Stimulated activated CD8-positive, alpha-beta memory T cell treated with anti-CD3 and anti-CD28 coated beads, Interleukin-15, amount 100 ng/mL, for 1 hour (primary cell): ENCODE results near the gene PLEKHA6.

Experiments used
- DNase-seq: peaks from one replicate; pipeline ENCODE4 v3.0.0-alpha.2; 2020; ENCODE audit warnings: low read depth

Gene PLEKHA6

DNA sequence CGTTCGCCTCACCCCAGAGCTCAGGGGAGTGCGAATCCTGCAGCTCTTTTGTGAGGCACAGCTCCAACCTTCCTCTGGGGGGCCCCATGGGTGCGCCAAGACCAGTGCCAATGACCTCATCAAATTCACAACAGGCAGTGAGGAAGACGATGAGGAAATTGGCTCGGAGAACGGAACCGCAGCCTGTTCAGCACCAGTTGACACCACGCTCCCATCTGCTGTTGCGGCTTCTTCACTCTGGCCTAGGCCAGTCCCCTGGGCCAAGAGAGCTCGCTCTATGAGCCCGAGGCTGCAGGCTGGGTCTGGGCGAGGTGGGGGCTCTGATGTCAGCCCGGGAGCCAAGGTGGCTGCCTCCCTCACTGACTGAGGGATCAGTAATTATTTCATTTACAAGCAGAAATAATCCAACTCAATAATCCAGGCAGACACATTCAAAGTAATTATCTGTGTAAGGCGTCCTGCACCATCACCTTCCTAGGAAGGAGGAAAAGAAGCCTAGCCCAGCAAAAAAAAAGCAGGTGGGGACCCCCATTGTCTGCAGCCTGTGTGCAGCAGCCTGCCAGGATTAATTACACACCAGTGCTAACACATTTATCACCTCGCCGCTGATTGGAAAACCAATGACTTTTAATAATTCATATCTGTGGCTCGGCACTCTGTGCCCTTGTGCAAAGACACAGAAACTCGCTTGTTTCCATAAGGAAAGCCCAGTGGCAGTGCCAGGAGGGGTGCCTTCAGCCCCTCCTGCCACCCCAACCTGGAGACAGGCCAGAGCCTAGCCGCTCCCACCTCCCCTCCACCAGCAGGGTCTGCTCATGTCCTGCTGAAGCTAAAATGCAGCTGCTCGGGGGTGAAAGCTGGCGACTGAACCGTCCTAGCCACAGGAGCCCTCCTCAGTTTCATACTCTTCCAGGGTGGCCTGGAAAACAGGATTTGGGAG, 1.9 kb downstream of the PLEKHA6 start:
- no peak for DNase-seq

DNA sequence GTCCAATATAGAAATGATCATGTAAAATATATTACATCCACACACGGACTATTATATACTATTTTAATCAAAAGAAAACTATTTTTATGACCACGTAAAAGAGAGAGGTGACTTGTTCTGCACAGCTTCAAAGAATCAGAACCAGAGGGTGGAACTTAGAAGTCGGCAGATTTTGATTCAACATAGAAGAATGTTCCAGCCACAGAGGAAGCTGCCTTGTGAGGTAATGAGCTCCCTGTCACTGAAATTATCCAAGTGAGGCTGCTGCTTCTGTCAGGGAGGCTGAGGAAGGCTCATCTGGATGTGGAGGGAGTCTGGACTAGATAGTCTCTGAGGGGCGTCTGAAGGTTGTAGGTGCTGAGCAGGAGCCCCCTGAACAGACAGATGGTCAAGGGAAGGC, 2.7 kb downstream of the PLEKHA6 start:
- no peak for DNase-seq

DNA sequence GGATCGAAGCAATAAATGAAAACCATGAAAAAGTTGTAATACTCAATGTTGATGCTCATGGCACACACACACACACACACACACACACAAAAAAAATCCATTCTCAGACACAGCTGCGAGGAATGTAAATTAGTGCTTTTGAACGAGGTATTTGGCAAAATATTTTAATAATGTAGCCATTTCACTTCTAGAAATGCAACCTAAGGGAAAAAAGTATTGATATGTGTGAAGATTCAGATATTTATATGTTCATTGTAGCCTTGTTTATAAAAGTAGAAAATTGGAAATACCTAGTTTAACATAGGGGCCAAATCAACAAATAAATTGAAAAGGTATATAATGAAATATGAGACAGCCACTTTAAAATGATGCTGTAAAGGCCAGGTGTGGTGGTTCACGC, 3.8 kb downstream of the PLEKHA6 start:
- no peak for DNase-seq

DNA sequence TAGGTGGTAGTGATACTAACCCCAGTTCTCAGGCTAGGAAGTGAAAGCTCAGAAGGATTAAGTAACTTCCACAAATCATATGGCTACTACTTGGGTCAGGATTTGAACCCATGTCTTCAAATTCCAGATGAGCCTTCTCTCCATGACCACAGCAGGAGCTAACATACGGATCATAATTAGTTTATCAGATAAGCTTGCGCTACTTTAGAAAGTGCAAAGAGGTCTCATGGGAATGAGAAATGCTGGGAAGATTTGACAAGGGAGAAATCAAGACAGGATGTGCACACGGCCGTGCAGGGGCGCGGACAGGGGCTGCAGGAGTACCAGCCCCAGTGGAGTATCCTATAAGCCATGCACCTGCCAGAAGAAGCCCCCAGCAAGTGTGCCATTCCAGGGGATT, 5.2 kb downstream of the PLEKHA6 start:
- DNase-seq, result no peak

DNA sequence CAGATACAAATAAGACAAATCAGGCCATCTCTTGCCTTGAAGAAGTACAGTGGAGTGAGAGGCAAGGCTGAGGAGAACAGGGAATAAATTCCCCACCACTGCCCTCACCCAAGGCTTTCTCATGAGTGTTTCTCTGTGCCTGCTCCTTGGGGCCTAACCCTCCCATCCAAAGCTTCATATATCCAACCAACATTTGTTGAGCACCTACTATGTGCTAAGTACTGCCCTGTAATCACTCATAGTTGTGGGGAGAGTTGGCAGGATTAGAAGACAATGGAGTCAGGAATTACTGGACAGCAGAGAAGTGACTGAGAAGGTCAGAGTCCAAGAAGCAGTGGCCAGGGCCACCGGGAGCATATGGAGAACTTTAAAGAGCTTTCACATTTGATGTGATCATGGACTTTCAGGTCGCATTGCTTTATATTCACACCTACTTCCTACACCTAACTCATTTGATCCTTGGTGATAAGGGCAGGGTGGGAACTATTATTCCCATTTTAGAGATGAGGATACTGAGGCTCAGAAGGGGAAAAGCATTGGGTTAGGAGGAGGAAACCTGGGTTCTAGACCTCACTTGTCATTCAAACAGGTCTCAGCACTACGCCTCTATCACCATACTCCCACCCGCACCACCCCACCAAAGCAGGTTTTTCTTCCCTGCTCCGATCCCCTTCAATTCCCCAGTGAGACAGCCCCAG, 6.4 kb downstream of the PLEKHA6 start:
- no peak for DNase-seq

DNA sequence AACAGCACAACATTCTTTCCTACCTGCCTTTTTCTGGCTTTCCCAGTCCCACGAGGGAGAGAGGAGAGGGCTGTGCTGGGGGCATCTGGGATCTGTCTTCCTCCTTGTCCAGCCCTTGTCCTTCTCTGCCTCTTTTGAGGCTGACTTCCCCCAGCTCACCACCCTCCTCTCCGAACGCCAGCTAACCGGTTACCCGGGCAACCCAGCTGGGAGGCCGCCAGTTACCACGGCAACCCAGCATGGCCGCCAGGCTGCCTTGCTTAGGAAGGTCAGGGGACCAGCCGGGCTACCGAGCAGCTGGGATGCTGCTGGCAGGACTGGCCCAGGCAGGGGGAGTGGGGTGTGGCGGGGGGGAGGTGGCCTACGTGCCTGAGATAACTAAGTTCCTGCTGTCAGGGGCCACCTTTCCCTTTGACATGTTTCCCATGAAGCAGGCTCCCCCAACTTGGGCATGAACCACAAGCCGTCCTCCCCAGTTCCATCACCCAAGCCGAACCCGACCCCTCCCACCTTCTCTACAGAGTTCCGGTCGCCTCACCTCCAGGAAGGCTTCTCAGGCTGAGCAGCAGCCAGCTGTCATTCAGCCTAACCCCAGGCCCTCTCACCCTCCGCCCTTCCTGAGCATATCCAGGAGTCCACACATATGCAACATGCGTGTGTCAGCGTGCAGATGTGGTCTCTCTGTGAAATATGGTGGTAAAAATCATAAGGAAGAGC, 8.7 kb downstream of the PLEKHA6 start:
- DNase-seq, result no peak

DNA sequence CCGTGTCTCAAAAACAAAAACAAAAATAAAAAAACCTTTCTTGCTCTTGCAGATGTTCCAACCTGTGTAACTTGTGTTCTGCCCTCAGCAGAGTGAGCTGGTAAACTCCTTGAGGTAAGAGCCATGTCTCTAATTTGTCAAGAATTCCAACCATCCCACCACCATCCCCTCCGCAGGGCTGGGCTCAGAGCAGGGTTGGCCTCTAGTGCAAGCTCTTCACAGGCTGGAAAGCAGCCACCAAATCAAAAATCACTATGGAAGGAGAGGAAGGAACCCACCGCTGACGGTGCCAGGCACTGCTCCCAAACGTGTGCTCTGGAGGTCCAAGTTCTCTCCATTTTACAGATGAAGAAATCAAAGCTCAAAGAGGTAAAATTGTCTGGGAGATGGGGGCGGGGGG, 9.4 kb downstream of the PLEKHA6 start:
- DNase-seq, result no peak

DNA sequence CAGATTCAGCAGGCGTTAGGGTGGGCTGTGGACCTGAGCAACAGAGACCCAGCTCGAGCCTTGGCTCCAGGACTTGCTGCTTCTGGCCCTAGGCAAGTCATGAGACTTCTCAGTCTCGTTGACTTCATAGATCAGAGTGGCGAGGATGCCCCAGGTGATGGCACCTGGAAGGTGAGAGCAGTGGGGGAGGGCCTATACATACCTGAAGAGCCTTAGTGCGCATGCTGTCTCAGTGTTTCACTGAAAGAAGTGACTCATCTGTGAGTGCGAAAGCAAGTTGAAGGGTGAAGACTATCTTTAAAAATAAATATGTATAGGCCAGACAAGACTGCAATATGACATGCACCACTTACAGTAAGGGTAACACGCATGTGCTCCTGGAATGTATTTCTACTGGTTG, 10.1 kb downstream of the PLEKHA6 start:
- DNase-seq, result no peak

DNA sequence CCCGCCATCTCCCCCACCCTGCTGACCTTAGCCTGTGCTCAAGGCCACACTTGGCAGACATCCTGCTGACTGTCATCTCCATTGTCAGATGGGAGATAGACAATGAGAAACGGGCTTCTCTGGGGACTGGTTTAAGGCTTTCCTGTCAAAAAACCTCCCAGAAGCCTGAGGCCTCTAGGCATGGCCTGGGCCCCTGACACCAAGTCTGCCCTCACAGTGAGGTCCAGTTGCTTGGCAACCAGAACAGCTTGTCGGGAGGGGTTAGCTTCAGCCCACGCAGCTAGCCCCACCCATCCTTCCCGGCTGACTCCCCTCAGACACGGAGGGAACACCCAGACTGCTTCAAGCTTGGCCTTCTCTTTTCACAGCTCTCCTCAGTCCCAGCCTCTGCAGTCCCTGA, 11.0 kb downstream of the PLEKHA6 start:
- DNase-seq, result no peak

DNA sequence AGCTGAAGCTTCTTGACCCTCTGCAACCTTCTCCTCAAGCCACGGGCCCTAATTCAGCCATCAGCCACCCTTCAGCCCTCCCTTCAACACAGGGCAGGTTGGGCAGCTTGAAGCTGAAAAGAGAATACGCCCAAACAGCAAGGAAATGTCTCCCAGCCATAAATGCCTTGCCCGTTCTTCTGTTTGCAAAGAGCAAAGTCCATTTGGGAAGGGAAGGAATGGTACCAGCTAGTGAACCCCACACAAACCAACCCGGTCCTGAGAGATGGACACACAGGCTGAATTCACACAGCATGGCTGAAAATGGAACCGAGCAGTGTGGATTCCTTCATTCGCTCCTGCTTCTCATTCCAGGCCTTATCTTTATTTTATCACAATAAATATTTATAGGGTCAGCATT, 11.5 kb downstream of the PLEKHA6 start:
- DNase-seq, result no peak

DNA sequence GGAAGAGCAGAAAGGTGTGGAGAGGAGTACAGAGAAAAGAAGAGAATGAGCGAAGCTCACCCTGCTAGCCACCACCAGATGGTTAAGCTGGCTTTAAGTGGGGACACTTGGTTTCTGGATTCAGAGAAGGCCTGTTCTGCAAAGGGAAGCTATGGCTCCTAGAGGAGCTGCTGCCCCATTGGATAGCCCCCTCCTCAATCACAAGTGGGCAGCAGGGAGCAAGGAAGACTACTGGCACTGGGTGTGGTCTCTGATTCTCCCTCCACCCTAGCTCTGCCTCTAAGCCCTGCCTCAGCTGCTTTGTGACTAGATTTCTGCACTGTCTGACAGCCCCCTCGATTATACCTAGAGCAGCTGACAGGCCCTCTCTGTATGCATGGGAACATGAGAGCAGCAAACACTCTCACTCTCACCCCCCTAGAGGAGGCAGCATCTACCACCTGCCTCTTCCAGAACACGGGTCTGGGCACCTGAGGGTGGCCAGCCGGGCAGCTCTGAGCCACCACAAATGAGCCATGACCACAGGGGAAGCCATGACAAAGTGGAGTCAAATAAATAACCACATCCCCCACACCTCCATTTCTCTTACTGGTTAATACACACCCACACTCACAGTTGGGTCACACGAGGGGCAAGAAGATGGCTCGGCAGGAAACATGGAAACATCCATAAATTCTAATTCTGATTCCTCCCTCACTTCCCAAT, 13.6 kb downstream of the PLEKHA6 start:
- no peak for DNase-seq

DNA sequence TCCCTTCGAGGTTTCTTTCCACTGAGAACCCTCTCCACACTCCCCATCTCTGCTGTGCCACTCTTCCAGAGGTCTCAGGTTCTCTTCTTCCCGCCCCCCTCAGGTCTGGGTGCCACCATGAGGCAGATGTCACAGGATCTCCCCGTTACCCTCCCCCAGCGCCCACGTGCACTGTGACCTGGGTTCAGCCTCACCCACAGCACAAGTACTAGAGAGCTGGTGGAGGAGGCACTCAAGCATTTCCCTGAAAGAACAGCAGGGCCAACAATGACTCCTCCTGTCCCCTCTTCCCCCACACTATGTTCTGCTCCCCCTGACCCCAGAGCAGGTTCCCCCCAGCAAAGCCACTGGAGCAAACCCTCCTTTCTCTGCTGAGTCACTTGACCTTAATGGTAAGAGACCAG, 14.3 kb downstream of the PLEKHA6 start:
- no peak for DNase-seq

DNA sequence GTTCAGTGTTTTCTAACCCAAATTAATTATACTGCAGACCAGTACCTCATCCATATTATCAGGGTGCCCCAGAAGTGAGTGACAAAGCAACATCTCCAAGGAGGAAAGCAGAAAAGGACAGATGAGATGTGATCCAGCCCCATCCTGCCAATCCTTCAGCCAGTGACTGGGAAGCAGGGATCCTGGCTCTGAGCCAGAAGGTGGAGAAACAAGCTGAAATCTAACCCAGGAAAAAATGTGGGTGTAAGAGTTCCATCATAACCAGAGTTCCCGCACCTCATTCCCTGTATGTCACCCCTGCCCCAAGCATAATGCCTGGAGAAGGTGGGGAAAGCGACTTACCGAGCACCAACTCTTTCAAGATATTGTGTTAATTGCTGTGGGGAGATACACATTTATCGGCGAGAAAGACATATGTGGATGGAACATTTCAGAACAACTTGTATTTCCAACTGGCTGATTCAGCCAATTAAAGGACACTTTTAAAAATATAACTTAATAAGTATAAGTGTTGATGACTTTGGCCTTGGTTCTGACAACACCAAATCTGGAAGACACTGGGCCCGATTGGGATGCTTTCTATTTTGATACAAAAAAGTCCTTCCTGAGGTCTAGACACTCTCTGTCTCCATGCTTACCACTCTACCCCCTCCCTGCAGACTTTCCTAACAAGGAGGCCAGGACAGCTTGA, 14.9 kb downstream of the PLEKHA6 start:
- no peak for DNase-seq

DNA sequence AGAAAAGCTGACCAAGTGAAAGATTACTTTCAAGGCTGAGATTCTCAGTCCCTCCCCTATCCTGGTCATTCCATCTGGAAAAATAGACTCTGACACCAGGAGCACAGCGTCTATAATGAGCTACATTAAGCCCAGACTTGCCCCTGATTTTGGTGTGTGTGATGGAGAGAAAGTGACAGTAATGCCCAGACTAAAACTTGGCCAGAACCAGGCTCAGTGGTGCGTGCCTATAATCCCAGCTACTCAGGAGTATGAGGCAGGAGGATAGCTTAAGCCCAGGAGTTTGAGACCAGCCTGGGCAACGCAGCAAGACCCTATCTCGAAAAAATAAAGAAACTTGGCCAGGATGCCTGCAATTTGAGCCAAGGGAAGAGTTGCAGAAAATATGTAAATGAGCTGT, 15.9 kb downstream of the PLEKHA6 start:
- no peak for DNase-seq

DNA sequence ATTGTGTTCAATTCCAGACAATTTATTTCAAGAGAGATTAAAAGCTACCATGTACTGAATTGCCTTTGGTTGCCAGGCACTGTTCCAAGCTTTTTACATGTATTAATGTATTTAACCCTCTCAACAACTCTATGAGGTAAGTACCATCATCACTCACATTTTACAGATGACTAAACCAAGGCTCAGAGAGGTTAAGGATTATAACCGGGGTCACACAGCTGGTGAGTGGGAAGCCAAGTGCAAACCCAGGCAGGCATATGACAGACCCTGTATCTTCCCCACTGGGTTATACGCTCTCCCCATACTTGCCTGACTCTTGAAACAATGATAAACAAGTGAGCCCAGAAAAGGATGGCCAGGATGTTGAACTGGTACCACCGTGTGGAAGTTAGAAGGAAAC, 16.5 kb downstream of the PLEKHA6 start:
- DNase-seq, result no peak

DNA sequence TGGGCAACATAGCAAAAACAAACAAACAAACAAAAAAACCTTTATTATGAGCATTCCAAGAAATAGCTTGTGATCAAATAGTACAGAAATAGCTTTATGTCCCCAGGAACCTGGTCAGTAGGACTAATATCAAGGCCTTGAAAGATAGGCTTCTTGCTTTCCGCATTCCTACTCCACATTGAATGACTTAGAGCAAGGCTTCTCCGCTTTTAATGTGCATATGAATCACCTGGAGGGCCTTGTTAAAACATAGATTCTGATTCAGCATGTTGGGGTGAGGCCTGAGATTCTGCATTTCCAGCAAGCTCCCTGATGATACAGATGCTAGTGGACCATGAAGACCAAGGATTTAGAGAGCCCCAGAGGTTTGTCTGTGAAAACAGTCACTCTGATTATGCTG, 17.4 kb downstream of the PLEKHA6 start:
- no peak for DNase-seq

DNA sequence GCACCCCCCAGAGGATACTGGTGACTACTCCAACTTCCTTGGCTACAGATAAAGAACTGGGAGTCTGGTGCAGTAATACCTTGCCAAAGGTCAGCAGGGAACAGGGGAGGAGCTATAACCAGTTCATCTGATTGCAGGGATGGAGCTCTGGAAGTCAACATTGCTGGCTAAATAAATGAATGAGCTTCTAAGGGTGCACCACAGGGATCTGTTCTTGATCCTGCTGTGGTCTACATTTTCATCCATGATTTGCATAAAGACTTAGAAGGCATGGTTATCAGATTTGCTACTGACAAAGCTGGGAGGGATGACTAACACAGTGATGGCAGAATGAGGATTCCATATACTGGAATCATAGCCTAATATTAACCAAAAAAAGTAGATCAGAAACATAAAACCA, 18.3 kb downstream of the PLEKHA6 start:
- DNase-seq, result no peak

DNA sequence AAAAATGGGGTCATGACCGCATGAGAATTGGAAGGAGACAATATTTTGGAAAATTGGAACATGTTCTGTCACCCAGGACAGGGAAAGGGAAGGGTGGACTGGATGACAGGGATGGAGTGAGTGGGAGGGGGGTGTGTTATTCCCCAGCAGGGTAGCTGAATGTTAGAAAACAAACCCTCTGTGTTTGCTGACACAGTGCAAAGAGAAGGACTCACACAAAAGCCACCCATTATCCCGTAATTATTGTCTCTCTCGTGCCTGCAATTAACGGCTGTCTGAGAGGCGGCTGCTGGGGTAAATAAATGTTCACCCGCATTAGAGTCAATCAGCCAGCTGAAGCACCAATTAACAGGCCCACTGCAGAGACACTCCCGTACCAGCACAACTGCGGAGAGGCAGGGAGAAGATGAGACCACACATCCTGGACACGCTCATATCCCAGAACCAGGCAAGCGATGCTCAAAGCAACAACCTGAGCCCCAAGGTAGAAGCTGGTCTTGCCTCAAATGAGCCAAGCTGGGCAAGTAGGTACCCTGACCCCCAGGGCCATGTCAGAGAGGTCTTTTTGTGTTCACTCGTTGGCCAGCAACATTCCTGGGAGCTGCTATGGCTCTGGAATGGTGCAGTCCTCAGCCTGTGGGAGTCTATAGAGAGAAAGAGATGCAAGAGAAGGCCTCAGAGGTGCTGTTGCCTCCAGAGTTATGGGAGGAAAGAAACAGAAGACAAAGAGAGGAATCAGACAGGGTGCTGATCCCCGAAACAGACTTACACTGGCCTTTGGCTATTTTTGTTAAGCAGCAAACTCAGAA, 19.4 kb downstream of the PLEKHA6 start:
- no peak for DNase-seq

DNA sequence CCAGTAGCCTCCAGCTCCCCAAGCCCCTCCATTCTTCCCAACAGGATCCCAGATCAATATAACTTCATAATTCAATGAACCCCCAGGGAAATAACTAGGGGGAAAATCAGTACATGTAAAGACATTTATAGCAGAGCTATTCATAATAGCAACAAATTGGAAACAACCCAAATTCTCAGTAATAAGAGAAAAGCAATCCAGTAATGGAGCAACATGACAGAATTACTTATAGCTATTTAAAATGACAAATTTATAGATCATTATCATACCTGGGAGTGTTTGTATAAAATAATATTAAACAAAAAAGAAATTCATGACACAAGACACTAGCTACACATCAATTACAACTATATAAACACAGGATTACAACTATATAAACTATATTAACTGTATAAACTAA, 20.2 kb downstream of the PLEKHA6 start:
- DNase-seq, result no peak

DNA sequence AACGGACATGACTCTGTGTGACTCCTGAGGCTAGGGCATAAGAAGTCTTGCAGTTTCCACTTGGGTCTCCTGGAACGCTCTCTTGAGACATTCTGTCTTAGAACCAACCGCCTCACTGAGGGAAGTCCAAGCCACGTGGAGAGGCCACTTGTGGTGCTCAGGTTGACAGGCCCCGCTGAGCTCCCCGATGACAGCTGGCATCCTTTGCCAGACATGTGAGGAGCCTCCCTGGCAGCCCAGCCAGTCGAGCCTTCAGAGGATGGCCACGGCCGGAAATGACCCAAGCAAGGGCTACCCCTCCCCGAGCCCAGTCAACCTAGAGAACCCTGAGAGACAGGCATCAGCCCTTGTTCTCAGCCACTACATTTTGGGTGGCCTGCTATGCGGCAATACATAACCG, 20.7 kb downstream of the PLEKHA6 start:
- DNase-seq, result no peak

DNA sequence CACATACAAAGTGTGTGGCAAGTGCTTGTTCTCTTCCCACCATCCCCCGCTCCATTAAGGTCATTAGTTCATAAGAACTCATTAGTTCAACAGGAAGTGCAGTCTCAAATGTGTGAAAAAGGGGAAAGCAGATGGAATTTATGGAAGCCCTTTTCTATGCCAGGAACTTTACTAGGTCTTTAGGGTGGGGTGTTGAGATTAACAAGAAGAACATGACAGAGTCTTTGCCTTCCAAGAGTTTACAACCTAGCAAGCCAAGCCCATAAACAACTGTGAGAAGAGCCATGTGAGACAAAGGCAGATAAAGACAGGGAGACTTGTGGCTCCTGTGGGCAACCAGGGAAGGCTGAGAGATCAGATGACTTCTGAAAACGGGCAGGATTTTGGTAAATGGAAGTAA, 21.4 kb downstream of the PLEKHA6 start:
- DNase-seq, result no peak
